Gastrocnemius medialis (tissue), 4 donors: ENCODE measurements around the gene MOGAT1. TPM values are rescaled to one million over a fixed set of nuclear protein-coding genes. Genes with fewer than 3 reads are reported as not detected.

Source experiments
- ATAC-seq, 2 donors: fragments of 150-250 bp; one replicate each; pipeline ENCODE4 v1.9.1; 2016
- DNase-seq, 2 donors: peaks; one replicate each; pipeline ENCODE4 v3.0.0-alpha.2; 2019
- H3K27ac ChIP-seq, 4 donors: fragments of 200-600 bp; sonication (generic); 1 replicate in 1 of 4; 2 replicates in 3 of 4; pipeline ENCODE4 v1.5.1; 2016 to 2018; ENCODE audit warnings: mild to moderate bottlenecking in 2 of 4, moderate library complexity in 1 of 4
- H3K27me3 ChIP-seq, 3 donors: fragments of 200-600 bp; sonication (generic) in 2 of 3; 1 replicate in 1 of 3; 2 replicates in 2 of 3; pipeline versions ENCODE4 v1.5.1 to v1.6.0; 2016 to 2019; ENCODE audit warnings: mild to moderate bottlenecking in 1 of 3, moderate library complexity in 1 of 3
- H3K36me3 ChIP-seq, 2 donors: fragments of 200-600 bp; sonication (generic) in 1 of 2; one replicate each; pipeline ENCODE4 v1.5.1; 2017 to 2018
- H3K4me1 ChIP-seq, 2 donors: fragments of 200-600 bp; sonication (generic) in 1 of 2; one replicate each; pipeline ENCODE4 v1.5.1; 2016 to 2017; ENCODE audit warnings: mild to moderate bottlenecking in 2 of 2
- H3K4me3 ChIP-seq, 4 donors: fragments of 200-600 bp; sonication (generic) in 3 of 4; 1 replicate in 1 of 4; 2 replicates in 3 of 4; pipeline ENCODE4 v1.5.1; 2016 to 2019; ENCODE audit warnings: mild to moderate bottlenecking in 2 of 4
- H3K9me3 ChIP-seq, 3 donors: fragments of 200-600 bp; sonication (generic) in 2 of 3; 1 replicate in 1 of 3; 2 replicates in 2 of 3; pipeline ENCODE4 v1.5.1; 2016 to 2019
- POLR2A ChIP-seq, 2 donors: fragments of 450-650 bp; IDR thresholded peaks; one replicate each; pipeline ENCODE4 v1.6.1; 2017; ENCODE audit warnings: antibody characterized with exemption in 2 of 2, mild to moderate bottlenecking in 2 of 2, moderate library complexity in 2 of 2
- in situ Hi-C, 4 donors: fragments of 200-750 bp; cut with MboI; loops; one replicate each; pipeline versions ENCODE4 v1.15.0 to v1.8.0; 2017; ENCODE audit warnings: low sequenced_read_pairs in 4 of 4
- intact Hi-C: fragments of 100-400 bp; cut with DNase I; formaldehyde crosslinking; loops from one replicate; pipeline ENCODE4 v1.15.1; 2023; ENCODE audit warnings: low total_unique reads
- total RNA-seq, 4 donors: library from RNA; depleted of rRNA; stranded (reverse); fragments of >200 nt; gene quantifications; one replicate each; pipeline versions ENCODE4 v1.1.0 to v1.2.3, GENCODE V29; 2016
- TF ChIP-seq, protein P1 (sequence below), 5 experiments: fragments of 450-650 bp in 3 of 5; fragments of 200-600 bp in 2 of 5; sonication (generic) in 2 of 5; IDR thresholded peaks in 4 of 5; conservative IDR thresholded peaks in 1 of 5; 1 replicate in 4 of 5; 2 replicates in 1 of 5; pipeline ENCODE4 v1.5.1; 2016 to 2019; ENCODE audit warnings: antibody characterized with exemption in 5 of 5, mild to moderate bottlenecking in 3 of 5, moderate library complexity in 3 of 5

The MOGAT1 gene
- total RNA-seq, 4 donors from 2014 or later: not detected

DNA sequence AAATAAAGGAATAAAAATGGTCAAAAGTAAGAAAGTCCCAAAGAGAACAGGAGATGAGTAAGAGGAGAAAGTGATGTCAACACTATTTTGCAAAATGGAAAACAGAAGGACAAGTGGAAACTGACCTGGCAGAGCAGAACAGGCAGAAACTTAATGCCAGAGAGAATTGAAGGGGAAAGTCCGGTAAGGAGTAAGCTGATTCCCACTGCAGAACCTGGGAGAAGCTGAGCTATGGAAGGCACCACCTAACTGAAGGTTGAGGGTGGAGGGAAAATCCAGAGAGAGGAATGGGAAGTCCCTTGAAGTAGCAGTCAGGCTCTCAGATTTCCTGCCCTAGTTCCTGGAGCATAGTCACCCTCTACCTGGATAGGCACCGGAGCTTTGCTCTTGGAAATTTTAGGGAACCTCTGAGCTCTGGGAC, 59.8 kb downstream of the MOGAT1 start:
- Histone ChIP-seq H3K27me3 (no peaks in the 10 kb centered on the region), H3K36me3 (no peaks in the 10 kb centered on the region), H3K4me1 (peaks cover 22 to 28% of the 10 kb centered on the region in 2 donors), H3K9me3 (no peaks in the 10 kb centered on the region), H3K4me3 (no peak overlapping the region), H3K27ac (peak overlapping the region in 1 of 4 donors; percentile 21)
- ATAC-seq (peak; percentile 40 to 56), DNase-seq (no peak)
- in situ Hi-C loops (no loop called here), intact Hi-C loops (no loop called here)
- TF ChIP-seq, protein P1, sequence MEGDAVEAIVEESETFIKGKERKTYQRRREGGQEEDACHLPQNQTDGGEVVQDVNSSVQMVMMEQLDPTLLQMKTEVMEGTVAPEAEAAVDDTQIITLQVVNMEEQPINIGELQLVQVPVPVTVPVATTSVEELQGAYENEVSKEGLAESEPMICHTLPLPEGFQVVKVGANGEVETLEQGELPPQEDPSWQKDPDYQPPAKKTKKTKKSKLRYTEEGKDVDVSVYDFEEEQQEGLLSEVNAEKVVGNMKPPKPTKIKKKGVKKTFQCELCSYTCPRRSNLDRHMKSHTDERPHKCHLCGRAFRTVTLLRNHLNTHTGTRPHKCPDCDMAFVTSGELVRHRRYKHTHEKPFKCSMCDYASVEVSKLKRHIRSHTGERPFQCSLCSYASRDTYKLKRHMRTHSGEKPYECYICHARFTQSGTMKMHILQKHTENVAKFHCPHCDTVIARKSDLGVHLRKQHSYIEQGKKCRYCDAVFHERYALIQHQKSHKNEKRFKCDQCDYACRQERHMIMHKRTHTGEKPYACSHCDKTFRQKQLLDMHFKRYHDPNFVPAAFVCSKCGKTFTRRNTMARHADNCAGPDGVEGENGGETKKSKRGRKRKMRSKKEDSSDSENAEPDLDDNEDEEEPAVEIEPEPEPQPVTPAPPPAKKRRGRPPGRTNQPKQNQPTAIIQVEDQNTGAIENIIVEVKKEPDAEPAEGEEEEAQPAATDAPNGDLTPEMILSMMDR (IDR thresholded peaks at IDR 0.05 in 4 of 5, conservative IDR thresholded peaks at IDR 0.05 in 1 of 5): no peak
- TF ChIP-seq POLR2A (IDR thresholded peaks at IDR 0.05): no peak

DNA sequence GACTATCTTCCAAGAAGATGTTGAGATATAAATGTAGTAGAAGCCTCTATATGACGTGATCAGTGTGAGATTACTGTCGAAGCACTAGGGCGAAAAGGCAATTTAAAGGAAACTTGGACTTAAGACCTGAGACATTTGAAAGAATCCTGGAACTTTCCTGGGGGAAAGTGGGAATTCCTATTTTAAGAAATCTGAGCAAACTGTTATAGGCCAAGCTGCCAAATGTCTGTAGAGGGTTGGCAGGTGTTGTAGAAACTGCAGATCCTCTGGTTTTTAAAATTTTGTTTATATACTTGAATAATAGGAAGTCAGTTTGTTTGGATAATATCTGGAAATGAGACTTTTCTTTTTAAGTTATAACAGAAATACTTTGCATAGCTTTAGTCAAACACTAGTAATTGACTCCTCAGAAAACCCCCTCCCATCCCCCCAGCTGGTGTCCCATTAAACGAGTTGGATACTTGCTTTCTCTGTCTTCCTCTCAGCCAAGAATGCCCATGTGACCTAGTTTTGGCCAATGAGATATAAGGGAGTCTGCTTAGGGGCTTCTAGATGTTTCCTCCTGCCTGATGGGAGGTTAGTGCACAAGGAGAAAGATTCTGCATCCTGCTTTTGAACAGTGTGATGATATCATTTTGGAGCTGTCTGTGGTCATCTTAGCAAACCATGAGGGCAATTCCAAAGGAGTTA, 61.2 kb downstream of the MOGAT1 start:
- intact Hi-C loops: no loop called here
- in situ Hi-C loops: no loop called here
- DNase-seq (no peak), ATAC-seq (no peak)
- TF ChIP-seq POLR2A (IDR thresholded peaks at IDR 0.05): no peak
- TF ChIP-seq, protein P1 (IDR thresholded peaks at IDR 0.05 in 4 of 5, conservative IDR thresholded peaks at IDR 0.05 in 1 of 5): no peak
- Histone ChIP-seq H3K27ac (no peak overlapping the region), H3K27me3 (no peaks in the 10 kb centered on the region), H3K9me3 (no peaks in the 10 kb centered on the region), H3K4me1 (peaks cover 28 to 41% of the 10 kb centered on the region in 2 donors), H3K36me3 (no peaks in the 10 kb centered on the region), H3K4me3 (no peak overlapping the region)

DNA sequence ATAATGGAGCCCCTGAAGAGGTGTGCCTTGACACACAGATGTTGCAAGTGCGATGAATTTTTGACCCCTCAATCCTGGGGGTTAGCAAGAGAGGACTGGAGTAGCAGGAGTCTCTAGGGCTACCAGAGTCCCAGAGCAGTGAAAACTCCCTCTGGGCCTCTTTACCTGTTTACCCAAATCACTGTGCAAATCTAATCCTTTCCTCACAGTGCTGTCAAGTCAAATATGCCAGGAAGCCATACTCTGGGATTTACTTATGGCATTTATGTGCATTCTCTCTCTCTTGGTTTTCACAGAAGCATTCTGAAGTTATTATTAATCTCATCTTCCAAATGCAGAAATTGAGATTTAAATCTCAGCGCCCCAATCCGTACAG, 62.0 kb downstream of the MOGAT1 start:
- H3K36me3 ChIP-seq: no peaks in the 10 kb centered on the region
- in situ Hi-C loops (no loop called here), intact Hi-C loops (no loop called here)
- no peak overlapping the region for H3K4me3 ChIP-seq
- TF ChIP-seq, protein P1 (IDR thresholded peaks at IDR 0.05 in 4 of 5, conservative IDR thresholded peaks at IDR 0.05 in 1 of 5): no peak
- TF ChIP-seq POLR2A (IDR thresholded peaks at IDR 0.05): no peak
- no peaks in the 10 kb centered on the region for H3K27me3 ChIP-seq
- H3K4me1 ChIP-seq: peaks cover 36 to 48% of the 10 kb centered on the region in 2 donors
- DNase-seq: no peak
- no peaks in the 10 kb centered on the region for H3K9me3 ChIP-seq
- no peak overlapping the region for H3K27ac ChIP-seq
- no peak for ATAC-seq

DNA sequence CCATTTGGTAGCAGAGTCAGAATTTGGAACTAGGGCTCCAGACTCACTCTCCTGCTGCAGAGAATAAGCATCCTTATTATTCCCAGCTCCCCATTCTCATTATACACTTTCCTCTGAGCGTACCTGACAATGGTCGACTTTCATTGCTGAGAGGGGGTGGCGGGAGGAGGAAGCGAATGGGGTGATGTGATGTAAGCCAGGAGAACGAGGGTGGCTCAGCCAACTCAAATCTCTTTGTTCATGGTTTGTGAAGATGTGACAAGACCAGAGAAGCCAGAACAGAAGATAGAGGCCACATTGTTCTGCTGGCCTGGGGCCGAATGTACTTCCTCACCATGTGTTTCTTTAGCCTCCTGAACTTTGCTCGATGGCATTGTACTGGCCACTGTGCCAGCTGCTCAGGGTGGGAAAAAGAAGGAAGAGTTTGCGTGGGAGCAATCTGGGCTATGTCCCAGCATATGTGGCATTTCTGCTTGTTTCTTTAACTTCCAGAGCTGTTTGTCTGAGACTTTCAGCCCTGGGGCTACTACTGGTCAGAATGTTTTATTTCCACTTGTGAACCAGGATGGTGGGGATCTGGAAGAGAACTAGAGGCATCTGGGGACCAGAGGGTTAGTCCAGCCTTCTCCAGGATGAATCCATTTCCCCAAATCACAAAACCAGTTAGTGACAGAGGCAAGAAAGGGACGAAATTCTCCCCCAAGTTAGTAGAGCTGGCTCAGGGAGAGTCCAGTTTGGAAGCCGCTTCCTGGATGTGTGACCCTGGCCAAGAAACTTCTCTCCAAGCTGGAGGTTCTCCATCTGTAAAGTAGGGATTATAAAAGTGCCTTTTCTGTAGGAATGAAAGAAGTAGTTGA, 62.6 kb downstream of the MOGAT1 start:
- no peak for ATAC-seq
- H3K4me1 ChIP-seq: peaks cover 41 to 53% of the 10 kb centered on the region in 2 donors
- no peaks in the 10 kb centered on the region for H3K27me3 ChIP-seq
- TF ChIP-seq POLR2A (IDR thresholded peaks at IDR 0.05): no peak
- TF ChIP-seq, protein P1 (IDR thresholded peaks at IDR 0.05 in 4 of 5, conservative IDR thresholded peaks at IDR 0.05 in 1 of 5): no peak
- in situ Hi-C loops (no loop called here), intact Hi-C loops (no loop called here)
- peak overlapping the region in 2 of 4 donors; percentile 3 to 11 for H3K27ac ChIP-seq
- DNase-seq: no peak
- H3K9me3 ChIP-seq: no peaks in the 10 kb centered on the region
- no peak overlapping the region for H3K4me3 ChIP-seq
- no peaks in the 10 kb centered on the region for H3K36me3 ChIP-seq
